HEK293 (cell line): ENCODE results near the gene BET1.

Experiments
- CTCF ChIA-PET: fragments of 350-600 bp; formaldehyde crosslinking; extraction: SDS; loops from one replicate; lab custom pipeline; 2021; ENCODE audit warnings: antibody characterized with exemption; lab: Yijun Ruan, JAX
- POLR2A ChIA-PET: fragments of 300-600 bp; formaldehyde crosslinking; extraction: SDS; loops from one replicate; lab custom pipeline; 2020; ENCODE audit warnings: antibody characterized with exemption, inconsistent platforms; lab: Yijun Ruan, JAX
- H3K27ac ChIP-seq: fragments of 200-500 bp; sonication (Bioruptor generic); 2 replicates; pipeline ENCODE4 v1.5.1; 2014; ENCODE audit warnings: low read depth, low read length, control low read depth, inconsistent platforms; ENCODE audit errors: extremely low read depth
- H3K36me3 ChIP-seq, 2 experiments: fragments of 200-500 bp in 1 of 2; sonication (Bioruptor generic) in 1 of 2; 1 replicate in 1 of 2; 2 replicates in 1 of 2; pipeline ENCODE4 v1.5.1; 2014 to 2017; ENCODE audit warnings: inconsistent platforms in 2 of 2, low read length in 2 of 2; ENCODE audit not compliant: control insufficient read depth in 2 of 2, insufficient read depth in 1 of 2
- H3K4me1 ChIP-seq: fragments of 200-500 bp; sonication (Bioruptor generic); 2 replicates; pipeline ENCODE4 v1.5.1; 2014; ENCODE audit warnings: mild to moderate bottlenecking, low read length, inconsistent platforms; ENCODE audit not compliant: control insufficient read depth, insufficient read depth
- H3K4me3 ChIP-seq: 2 replicates; pipeline ENCODE4 v1.5.1; 2011; ENCODE audit warnings: low read depth, mild to moderate bottlenecking, control low read depth, low read length, moderate library complexity
- H3K9me3 ChIP-seq: fragments of 200-500 bp; sonication (Bioruptor generic); 2 replicates; pipeline ENCODE4 v1.5.1; 2014; ENCODE audit warnings: low read depth, low read length, inconsistent platforms; ENCODE audit not compliant: control insufficient read depth, insufficient read depth
- BCL11B ChIP-seq: fragments of 450-650 bp; formaldehyde crosslinking; IDR thresholded peaks from 2 replicates; pipeline ENCODE4 v1.5.1; 2016; ENCODE audit warnings: low read depth, missing biosample characterization, missing genetic modification characterization
- GLIS1 ChIP-seq: fragments of 450-650 bp; formaldehyde crosslinking; IDR thresholded peaks from 2 replicates; pipeline ENCODE4 v1.5.1; 2016; ENCODE audit warnings: missing biosample characterization, missing genetic modification characterization
- KLF17 ChIP-seq: fragments of 450-650 bp; formaldehyde crosslinking; IDR thresholded peaks from 2 replicates; pipeline ENCODE4 v1.5.1; 2016; ENCODE audit warnings: missing biosample characterization, missing genetic modification characterization
- MZF1 ChIP-seq: fragments of 450-650 bp; formaldehyde crosslinking; IDR thresholded peaks from 2 replicates; pipeline ENCODE4 v1.5.1; 2017; ENCODE audit warnings: missing biosample characterization, missing genetic modification characterization, borderline replicate concordance
- PRDM10 ChIP-seq: fragments of 450-650 bp; formaldehyde crosslinking; IDR thresholded peaks from 2 replicates; pipeline ENCODE4 v1.5.1; 2016; ENCODE audit warnings: missing biosample characterization, missing genetic modification characterization
- SCRT1 ChIP-seq: fragments of 450-650 bp; formaldehyde crosslinking; IDR thresholded peaks from 2 replicates; pipeline ENCODE4 v1.5.1; 2016; ENCODE audit warnings: missing biosample characterization, missing genetic modification characterization, borderline replicate concordance
- ZNF169 ChIP-seq: fragments of 450-650 bp; formaldehyde crosslinking; IDR thresholded peaks from 2 replicates; pipeline ENCODE4 v1.5.1; 2016; ENCODE audit warnings: missing biosample characterization, missing genetic modification characterization
- ZNF223 ChIP-seq: fragments of 450-650 bp; formaldehyde crosslinking; IDR thresholded peaks from 2 replicates; pipeline ENCODE4 v1.5.1; 2016; ENCODE audit warnings: missing biosample characterization, missing genetic modification characterization
- ZNF280D ChIP-seq: fragments of 450-650 bp; formaldehyde crosslinking; IDR thresholded peaks from 2 replicates; pipeline ENCODE4 v1.5.1; 2016; ENCODE audit warnings: missing biosample characterization, missing genetic modification characterization
- ZNF391 ChIP-seq: fragments of 450-650 bp; formaldehyde crosslinking; IDR thresholded peaks from 2 replicates; pipeline ENCODE4 v1.5.1; 2016; ENCODE audit warnings: low read depth, missing biosample characterization, missing genetic modification characterization, borderline replicate concordance
- ZNF416 ChIP-seq: fragments of 450-650 bp; formaldehyde crosslinking; IDR thresholded peaks from 2 replicates; pipeline ENCODE4 v1.5.1; 2016; ENCODE audit warnings: missing biosample characterization, missing genetic modification characterization
- ZNF544 ChIP-seq: fragments of 450-650 bp; formaldehyde crosslinking; IDR thresholded peaks from 2 replicates; pipeline ENCODE4 v1.5.0; 2017; ENCODE audit warnings: missing biosample characterization, missing genetic modification characterization
- ZNF548 ChIP-seq: fragments of 450-650 bp; formaldehyde crosslinking; IDR thresholded peaks from 2 replicates; pipeline ENCODE4 v1.5.1; 2016; ENCODE audit warnings: missing biosample characterization, missing genetic modification characterization
- ZNF555 ChIP-seq: fragments of 450-650 bp; formaldehyde crosslinking; conservative IDR thresholded peaks from 2 replicates; pipeline ENCODE4 v1.5.1; 2017; ENCODE audit warnings: missing biosample characterization, mild to moderate bottlenecking, missing genetic modification characterization, inconsistent platforms
- ZNF658 ChIP-seq: fragments of 450-650 bp; formaldehyde crosslinking; IDR thresholded peaks from 2 replicates; pipeline ENCODE4; 2016; ENCODE audit warnings: missing biosample characterization, missing genetic modification characterization
- ZNF791 ChIP-seq: fragments of 450-650 bp; formaldehyde crosslinking; IDR thresholded peaks from 2 replicates; pipeline ENCODE4 v1.5.1; 2016; ENCODE audit warnings: missing biosample characterization, missing genetic modification characterization
- TF ChIP-seq, protein P1 (sequence below): fragments of 450-650 bp; formaldehyde crosslinking; IDR thresholded peaks from 2 replicates; pipeline ENCODE4 v1.5.1; 2016; ENCODE audit warnings: missing biosample characterization, missing genetic modification characterization
- TF ChIP-seq, protein P2 (sequence below): fragments of 450-650 bp; formaldehyde crosslinking; IDR thresholded peaks from 2 replicates; pipeline ENCODE4 v1.5.1; 2017; ENCODE audit warnings: missing biosample characterization, missing genetic modification characterization

The BET1 gene

DNA sequence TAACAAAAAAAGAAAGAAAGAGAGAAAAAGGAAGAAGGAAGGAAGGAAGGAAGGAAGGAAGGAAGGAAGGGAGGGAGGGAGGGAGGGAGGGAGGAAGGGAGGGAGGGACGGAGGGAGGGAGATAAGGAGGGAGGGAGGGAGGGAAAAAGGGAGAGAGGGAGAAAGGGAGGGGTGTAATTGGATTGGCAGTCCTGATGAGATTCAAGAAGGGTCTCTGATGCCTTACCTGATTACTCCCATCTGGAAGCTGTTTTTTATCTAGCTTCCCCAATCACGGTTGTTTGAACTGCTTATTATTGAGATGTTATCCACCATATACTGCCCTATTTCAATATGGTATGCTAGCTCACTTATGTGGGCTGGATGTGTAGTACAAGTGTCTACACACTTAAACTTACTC lies 55.3 kb downstream of the BET1 start (continued):
- no peak for TF ChIP-seq ZNF658 (tag by site-specific recombination)
- TF ChIP-seq ZNF544 (tag by site-specific recombination): no peak
- TF ChIP-seq SCRT1 (tag by site-specific recombination): no peak
- TF ChIP-seq, protein P1, sequence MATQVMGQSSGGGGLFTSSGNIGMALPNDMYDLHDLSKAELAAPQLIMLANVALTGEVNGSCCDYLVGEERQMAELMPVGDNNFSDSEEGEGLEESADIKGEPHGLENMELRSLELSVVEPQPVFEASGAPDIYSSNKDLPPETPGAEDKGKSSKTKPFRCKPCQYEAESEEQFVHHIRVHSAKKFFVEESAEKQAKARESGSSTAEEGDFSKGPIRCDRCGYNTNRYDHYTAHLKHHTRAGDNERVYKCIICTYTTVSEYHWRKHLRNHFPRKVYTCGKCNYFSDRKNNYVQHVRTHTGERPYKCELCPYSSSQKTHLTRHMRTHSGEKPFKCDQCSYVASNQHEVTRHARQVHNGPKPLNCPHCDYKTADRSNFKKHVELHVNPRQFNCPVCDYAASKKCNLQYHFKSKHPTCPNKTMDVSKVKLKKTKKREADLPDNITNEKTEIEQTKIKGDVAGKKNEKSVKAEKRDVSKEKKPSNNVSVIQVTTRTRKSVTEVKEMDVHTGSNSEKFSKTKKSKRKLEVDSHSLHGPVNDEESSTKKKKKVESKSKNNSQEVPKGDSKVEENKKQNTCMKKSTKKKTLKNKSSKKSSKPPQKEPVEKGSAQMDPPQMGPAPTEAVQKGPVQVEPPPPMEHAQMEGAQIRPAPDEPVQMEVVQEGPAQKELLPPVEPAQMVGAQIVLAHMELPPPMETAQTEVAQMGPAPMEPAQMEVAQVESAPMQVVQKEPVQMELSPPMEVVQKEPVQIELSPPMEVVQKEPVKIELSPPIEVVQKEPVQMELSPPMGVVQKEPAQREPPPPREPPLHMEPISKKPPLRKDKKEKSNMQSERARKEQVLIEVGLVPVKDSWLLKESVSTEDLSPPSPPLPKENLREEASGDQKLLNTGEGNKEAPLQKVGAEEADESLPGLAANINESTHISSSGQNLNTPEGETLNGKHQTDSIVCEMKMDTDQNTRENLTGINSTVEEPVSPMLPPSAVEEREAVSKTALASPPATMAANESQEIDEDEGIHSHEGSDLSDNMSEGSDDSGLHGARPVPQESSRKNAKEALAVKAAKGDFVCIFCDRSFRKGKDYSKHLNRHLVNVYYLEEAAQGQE (tag by site-specific recombination): no peak

GRCh38 chr7:93948106-93948505 lies 56.0 kb downstream of the BET1 start:
- Histone ChIP-seq H3K9me3 (no peaks in the 10 kb centered on the region), H3K27ac (no peak overlapping the region), H3K36me3 (no peaks in the 10 kb centered on the region), H3K4me1 (no peaks in the 10 kb centered on the region), H3K4me3 (no peak overlapping the region)
- ChIA-PET CTCF (no interaction called here), POLR2A (no interaction called here)
- no peak for TF ChIP-seq ZNF555 (tag by site-specific recombination)
- TF ChIP-seq GLIS1 (tag by site-specific recombination): no peak
- TF ChIP-seq ZNF791 (tag by site-specific recombination): no peak
- TF ChIP-seq ZNF416: no peak
- TF ChIP-seq BCL11B (tag by site-specific recombination): no peak
- no peak for TF ChIP-seq MZF1 (tag by site-specific recombination)
- no peak for TF ChIP-seq ZNF223 (tag by site-specific recombination)
- TF ChIP-seq KLF17 (tag by site-specific recombination): no peak
- TF ChIP-seq ZNF548 (tag by site-specific recombination): no peak
- TF ChIP-seq, protein P2, sequence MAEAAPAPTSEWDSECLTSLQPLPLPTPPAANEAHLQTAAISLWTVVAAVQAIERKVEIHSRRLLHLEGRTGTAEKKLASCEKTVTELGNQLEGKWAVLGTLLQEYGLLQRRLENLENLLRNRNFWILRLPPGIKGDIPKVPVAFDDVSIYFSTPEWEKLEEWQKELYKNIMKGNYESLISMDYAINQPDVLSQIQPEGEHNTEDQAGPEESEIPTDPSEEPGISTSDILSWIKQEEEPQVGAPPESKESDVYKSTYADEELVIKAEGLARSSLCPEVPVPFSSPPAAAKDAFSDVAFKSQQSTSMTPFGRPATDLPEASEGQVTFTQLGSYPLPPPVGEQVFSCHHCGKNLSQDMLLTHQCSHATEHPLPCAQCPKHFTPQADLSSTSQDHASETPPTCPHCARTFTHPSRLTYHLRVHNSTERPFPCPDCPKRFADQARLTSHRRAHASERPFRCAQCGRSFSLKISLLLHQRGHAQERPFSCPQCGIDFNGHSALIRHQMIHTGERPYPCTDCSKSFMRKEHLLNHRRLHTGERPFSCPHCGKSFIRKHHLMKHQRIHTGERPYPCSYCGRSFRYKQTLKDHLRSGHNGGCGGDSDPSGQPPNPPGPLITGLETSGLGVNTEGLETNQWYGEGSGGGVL (tag by site-specific recombination): no peak
- no peak for TF ChIP-seq ZNF391 (tag by site-specific recombination)
- TF ChIP-seq PRDM10: no peak
- TF ChIP-seq ZNF280D: no peak
- no peak for TF ChIP-seq ZNF169 (tag by site-specific recombination)
